Measurements from ENCODE around the gene HGF.

The HGF gene

GRCh38 chr7:81682873-81683272 lies 87.0 kb downstream of the HGF start:
- DNase-seq (ENCODE audit: low read depth) = no peak

DNA sequence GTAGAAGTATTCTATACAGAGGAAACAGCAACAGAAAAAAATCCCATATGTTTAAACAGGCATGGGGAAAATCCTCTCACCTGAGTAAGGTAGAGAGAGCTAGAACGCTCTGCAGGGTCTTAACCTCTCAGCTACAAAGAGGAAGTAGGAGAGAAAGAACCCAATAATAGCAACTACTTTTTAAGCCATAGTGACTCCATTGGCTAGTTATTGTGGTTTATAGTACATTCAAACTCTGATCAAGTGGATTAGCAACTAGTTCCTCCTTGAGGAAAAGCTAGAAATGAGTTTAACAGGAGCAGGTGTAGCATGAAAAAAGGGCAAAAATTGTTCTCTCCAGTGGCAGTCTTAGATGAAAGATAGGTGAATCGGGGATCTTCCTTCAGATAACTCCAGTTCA lies 89.7 kb downstream of the HGF start:
- no peak for DNase-seq (ENCODE audit: low read depth)

DNA sequence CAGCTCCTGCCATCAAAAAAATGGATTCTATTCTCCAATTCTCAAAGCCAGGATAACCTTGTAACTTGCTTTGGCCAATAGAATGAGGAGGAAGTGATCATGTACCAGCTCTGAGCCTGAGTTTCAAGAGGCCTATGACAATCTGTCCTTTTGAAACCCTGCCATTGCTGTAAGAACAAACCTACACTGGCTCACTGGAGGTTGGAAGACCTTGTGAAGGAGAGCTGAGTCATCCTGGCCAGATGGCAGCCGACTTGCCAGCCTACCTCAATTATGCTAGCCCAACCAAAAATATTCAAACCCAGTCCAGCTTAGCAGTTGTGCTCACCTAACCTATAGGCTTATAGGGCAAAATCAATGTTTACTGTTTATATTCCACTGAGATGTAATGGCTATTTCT lies 93.0 kb downstream of the HGF start:
- no peak for DNase-seq (ENCODE audit: low read depth)

GRCh38 chr7:81676105-81676811 lies 93.6 kb downstream of the HGF start:
- DNase-seq (ENCODE audit: low read depth) = no peak

- DNase-seq (ENCODE audit: low read depth) = no peak
Measured at GRCh38 chr7:81674431-81674830, 95.4 kb downstream of the HGF start.

GRCh38 chr7:81672872-81673271 lies 97.0 kb downstream of the HGF start:
- no peak for DNase-seq (ENCODE audit: low read depth)

DNA sequence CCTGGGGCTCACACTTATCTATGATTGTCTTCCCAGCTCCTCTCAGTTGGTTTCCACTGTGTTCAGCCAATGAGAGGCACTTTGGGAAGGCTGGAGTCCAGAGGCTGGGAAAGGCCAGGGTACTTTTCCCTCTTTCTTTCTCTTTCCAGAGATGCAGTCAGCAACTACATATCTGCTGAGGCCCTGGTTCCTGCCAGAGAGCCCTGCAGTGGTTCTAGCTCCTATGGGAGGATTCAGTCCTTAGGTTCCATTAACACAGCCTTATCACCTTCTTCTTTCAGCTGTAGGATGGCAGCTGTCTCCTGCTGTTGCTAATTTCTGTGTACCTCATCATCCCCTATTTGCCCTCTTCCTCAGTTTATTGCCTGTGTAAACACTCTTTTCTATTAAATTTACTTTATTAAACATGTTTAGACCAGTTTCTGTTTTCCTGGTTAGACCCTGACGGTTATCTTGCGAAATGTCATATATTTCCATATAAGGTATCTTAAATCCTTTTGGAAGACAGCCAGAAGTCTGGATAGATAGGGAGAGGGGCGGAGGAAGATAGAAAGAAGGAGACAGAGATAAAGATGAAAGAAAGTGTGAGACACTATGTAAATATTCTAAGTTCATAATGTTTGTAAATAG lies 100.3 kb downstream of the HGF start:
- DNase-seq (ENCODE audit: low read depth) = no peak

DNA sequence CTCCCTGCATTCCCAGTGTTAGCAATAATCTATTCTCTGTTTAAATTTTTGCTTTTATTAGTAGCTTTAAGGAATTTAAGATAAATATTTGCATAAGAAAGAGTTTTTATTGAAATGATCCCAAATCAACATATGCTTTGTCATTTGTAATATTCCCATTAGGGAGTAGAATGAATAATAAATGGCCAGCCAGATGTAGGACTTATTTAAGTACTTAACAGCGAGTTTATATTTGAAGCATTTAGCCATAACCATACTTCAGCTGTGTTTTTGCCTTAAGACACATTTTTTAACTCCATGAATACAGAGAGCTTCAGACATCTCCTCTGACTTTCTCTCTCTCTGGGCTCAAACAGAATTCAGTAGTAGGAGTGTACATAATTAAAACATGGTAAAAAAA lies 103.6 kb downstream of the HGF start:
- no peak for DNase-seq (ENCODE audit: low read depth)

DNA sequence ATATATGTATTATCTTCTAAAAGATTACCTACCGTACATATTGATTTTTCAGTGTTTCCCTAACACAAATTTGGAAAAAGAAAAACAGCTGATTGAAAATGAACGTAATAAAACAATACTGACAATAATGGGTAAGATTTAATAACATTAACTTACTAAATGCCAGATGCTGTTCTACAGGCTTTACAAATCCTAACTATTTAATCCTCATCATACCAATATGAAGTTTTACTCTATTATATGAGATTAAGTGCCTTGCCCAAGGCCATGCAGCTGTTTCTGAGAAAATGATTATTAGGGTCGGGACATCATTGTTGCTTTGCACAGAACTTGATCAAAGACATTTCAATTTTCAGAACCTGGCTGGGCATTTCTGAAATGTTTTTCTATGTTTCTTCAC lies 104.6 kb downstream of the HGF start:
- DNase-seq (ENCODE audit: low read depth) = no peak

GRCh38 chr7:81664304-81664703 lies 105.5 kb downstream of the HGF start:
- DNase-seq (ENCODE audit: low read depth) = no peak

DNA sequence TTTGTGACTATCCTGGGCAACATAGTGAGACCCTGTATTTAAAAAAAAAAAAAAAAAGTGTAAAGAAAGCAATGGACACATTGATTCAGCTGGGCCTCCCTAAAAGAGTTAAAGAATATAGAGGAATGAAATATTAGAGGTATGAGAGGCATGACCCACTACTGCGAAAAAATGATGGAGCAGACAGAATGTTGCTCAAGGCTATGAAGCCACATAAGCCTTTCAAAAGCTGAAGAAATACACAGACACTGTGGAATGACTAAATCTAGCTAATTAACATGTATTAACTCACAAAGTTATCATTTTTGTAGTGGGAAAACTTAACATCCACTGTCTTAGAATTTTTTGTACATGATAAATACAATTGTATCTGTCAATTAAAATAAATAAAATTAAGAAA lies 107.3 kb downstream of the HGF start:
- no peak for DNase-seq (ENCODE audit: low read depth)

- no peak for DNase-seq (ENCODE audit: low read depth)
Measured at GRCh38 chr7:81659697-81660395, 110.0 kb downstream of the HGF start.

DNA sequence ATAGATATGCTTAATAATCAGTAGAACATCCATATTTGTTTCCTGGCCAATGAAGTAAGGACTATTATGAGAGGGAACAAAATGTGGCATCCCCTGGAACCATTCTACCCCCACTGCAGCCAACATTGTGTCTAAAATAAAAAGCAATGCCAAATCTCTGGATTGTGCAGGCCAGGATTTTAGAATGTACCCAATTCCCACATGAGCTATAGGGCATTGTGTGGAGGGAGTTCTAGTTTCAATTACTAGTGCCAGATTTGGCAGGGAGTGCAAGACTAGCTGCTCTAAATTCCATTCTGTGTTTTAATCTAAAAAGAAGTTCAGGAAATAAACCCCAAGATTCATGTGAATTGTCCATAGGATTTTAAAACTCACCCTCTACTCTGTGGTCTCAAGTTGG lies 112.3 kb downstream of the HGF start:
- no peak for DNase-seq (ENCODE audit: low read depth)

DNA sequence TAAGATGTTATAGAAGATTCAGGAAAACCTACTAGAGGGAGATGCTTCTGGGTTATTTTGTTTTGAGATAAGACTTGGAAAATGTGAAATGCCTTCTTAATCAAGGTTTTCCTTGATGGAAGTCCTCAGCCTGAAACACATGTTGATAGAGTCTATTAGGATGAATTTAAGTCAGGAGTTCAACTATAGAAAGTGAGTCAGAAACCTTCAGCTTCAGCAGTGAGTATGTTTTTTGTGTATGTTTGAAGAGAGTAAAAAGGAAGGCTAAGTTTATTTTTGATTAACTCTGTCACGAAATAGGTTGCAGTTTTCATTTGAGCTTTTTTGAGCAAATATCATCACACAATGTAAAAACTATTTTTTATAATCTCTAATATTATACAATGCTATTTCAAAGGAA lies 114.6 kb downstream of the HGF start:
- DNase-seq (ENCODE audit: low read depth) = no peak

DNA sequence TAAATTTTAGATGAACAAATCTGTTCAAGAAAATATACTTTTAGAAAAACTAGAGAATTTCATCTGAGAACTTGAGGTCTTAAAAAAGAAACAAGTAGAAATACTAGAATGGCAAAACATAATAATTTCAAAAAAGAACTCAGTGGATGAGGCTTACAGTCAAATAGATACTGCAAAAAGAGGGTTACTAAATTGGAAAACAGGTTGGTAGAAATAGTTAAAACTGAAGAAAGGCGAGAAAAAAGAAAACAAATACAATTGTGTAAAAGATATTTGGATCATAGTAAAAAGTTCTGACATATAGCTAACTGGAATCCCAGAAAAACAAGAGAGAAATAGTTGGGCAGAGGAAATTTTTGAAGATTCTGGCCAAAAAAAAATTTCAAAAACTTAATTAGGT lies 117.6 kb downstream of the HGF start:
- DNase-seq (ENCODE audit: low read depth) = no peak
